ENCODE measurements around the gene OR5AC2. TPM values are rescaled to one million over a fixed set of nuclear protein-coding genes. Genes with fewer than 3 reads are reported as not detected.

OR5AC2 gene
- total and polyA plus RNA-seq, 5 experiments from 2014 or later: not detected

- peaks cover 0 to 28% (median 3%) of the 10 kb centered on the region in 9 donors for H3K9me3 Mint-ChIP-seq
- H3K27me3 Mint-ChIP-seq: peaks cover 2 to 18% (median 4%) of the 10 kb centered on the region in 5 donors
- no peaks in the 10 kb centered on the region for H3K36me3 Mint-ChIP-seq
- H3K27ac Mint-ChIP-seq: no peak overlapping the region
- no peak for ATAC-seq
- H3K4me3 Mint-ChIP-seq: no peak overlapping the region
- DNase-seq: no peak
- H3K4me1 Mint-ChIP-seq: no peaks in the 10 kb centered on the region
- POLR2A ChIA-PET: no interaction called here
These were observed 8.9 kb downstream of the OR5AC2 start for GRCh38 chr3:98095882-98096281.

DNA sequence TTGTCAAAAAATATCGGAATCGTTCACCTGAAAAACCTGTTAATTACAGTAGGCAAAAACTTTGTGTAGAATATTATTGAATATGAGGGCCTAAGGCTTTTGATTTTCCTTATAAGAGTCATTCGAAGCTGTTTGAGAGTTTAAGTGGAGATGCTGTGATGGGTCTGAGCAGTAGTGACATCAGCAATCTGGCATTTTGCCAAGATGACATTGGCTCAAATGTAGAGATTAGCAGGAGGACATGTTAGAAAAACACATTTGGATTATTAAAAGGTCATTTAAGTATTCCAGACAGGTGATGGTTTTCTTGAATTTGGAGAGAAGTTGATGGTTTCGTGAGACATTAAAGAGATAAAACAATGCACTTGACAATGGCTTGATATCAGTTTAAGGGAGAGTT, 12.9 kb downstream of the OR5AC2 start:
- Mint-ChIP-seq H3K4me1 (no peaks in the 10 kb centered on the region), H3K36me3 (no peaks in the 10 kb centered on the region), H3K4me3 (no peak overlapping the region), H3K27me3 (peaks cover 2 to 10% (median 6%) of the 10 kb centered on the region in 5 donors), H3K27ac (no peak overlapping the region), H3K9me3 (peaks cover 0 to 6% (median 0%) of the 10 kb centered on the region in 9 donors)
- ATAC-seq (no peak), DNase-seq (no peak)
- POLR2A ChIA-PET: no interaction called here

GRCh38 chr3:98108162-98108561, 21.2 kb downstream of the OR5AC2 start:
- Mint-ChIP-seq H3K4me1 (no peaks in the 10 kb centered on the region), H3K36me3 (peaks cover 0 to 4% (median 0%) of the 10 kb centered on the region in 3 donors), H3K27me3 (peaks cover 0 to 6% (median 3%) of the 10 kb centered on the region in 5 donors), H3K27ac (no peak overlapping the region), H3K9me3 (peaks cover 0 to 29% (median 2%) of the 10 kb centered on the region in 9 donors), H3K4me3 (no peak overlapping the region)
- DNase-seq (no peak), ATAC-seq (no peak)
- POLR2A ChIA-PET: no interaction called here

GRCh38 chr3:98109807-98110549, 23.0 kb downstream of the OR5AC2 start:
- POLR2A ChIA-PET: no interaction called here
- ATAC-seq (no peak), DNase-seq (no peak)
- Mint-ChIP-seq H3K4me3 (no peak overlapping the region), H3K27me3 (peaks cover 0 to 20% (median 3%) of the 10 kb centered on the region in 5 donors), H3K4me1 (no peaks in the 10 kb centered on the region), H3K9me3 (peaks cover 0 to 40% (median 3%) of the 10 kb centered on the region in 9 donors), H3K27ac (no peak overlapping the region), H3K36me3 (peaks cover 0 to 4% (median 0%) of the 10 kb centered on the region in 3 donors)

DNA sequence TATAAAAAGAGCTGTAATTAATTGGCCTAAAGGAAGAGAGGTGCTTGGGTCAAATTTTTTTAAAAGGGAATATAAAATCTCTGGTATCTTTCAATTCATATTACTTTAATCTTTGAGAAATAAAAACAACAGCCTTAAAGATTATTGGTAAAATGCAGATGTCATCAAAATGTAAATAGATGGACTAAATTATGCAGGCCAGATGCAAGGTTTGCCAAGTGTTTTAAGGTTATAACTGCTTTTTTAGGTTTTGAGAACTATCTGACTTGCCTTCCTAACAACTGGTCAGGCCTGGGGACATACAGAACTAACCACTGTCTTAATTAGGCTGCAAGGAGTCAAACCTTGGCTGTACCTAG, 23.6 kb downstream of the OR5AC2 start:
- H3K27ac Mint-ChIP-seq: no peak overlapping the region
- no peak for DNase-seq
- no peaks in the 10 kb centered on the region for H3K4me1 Mint-ChIP-seq
- ATAC-seq: no peak
- no peak overlapping the region for H3K4me3 Mint-ChIP-seq
- peaks cover 0 to 26% (median 3%) of the 10 kb centered on the region in 5 donors for H3K27me3 Mint-ChIP-seq
- peaks cover 0 to 4% (median 0%) of the 10 kb centered on the region in 3 donors for H3K36me3 Mint-ChIP-seq
- POLR2A ChIA-PET: no interaction called here
- H3K9me3 Mint-ChIP-seq: peaks cover 0 to 40% (median 4%) of the 10 kb centered on the region in 9 donors

DNA sequence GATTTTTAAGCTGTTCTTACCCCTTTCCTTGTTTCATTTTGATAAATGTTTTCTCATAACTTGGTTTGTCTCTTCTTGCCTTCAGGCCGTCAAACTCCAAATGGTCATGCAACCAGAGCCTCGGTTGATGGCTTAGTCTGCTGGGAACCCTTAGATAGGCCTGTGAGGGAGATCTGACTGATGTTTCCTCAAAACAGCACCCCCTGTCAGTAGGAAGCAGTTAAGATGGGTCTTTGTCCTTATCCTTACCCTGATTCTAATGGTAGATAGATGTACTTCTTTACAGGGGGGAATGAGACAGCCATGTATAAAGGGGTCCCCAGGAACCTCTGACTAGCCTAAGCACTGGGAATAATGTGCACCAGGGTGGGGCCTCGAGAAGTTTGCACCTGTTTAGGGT, 27.3 kb downstream of the OR5AC2 start:
- H3K4me3 Mint-ChIP-seq: no peak overlapping the region
- peaks cover 0 to 43% (median 16%) of the 10 kb centered on the region in 9 donors for H3K9me3 Mint-ChIP-seq

DNA sequence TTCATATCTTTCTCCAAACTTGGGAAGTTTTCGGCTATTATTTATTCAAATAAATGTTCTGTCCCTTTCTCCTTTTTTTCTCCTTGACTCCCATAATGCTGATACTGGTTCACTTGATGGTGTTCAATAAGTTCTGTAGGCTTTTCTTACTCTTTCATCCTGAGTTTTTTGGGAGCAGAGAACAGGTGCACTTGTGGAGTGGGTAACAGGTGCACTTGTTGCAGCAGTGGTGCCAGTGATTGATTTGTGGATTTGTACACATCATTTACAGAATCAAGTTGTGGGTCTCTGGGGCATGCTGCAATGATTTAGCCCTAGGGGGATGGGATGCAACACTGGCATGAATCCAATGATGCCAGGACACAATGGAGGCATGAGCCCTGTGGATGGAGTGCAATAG, 28.7 kb downstream of the OR5AC2 start:
- Mint-ChIP-seq H3K4me3 (no peak overlapping the region), H3K4me1 (no peaks in the 10 kb centered on the region), H3K27ac (no peak overlapping the region), H3K36me3 (peaks cover 0 to 8% (median 0%) of the 10 kb centered on the region in 3 donors), H3K9me3 (peaks cover 0 to 33% (median 12%) of the 10 kb centered on the region in 9 donors), H3K27me3 (peaks cover 4 to 53% (median 11%) of the 10 kb centered on the region in 5 donors)
- ATAC-seq: no peak
- no peak for DNase-seq
- POLR2A ChIA-PET: no interaction called here

More for the DNA sequence above, 27.3 kb downstream of the OR5AC2 start:
- Mint-ChIP-seq H3K36me3 (peaks cover 0 to 8% (median 4%) of the 10 kb centered on the region in 3 donors), H3K27ac (no peak overlapping the region), H3K27me3 (peaks cover 4 to 47% (median 13%) of the 10 kb centered on the region in 5 donors), H3K4me1 (no peaks in the 10 kb centered on the region)
- ATAC-seq (no peak), DNase-seq (no peak)
- POLR2A ChIA-PET: no interaction called here

- Mint-ChIP-seq H3K27me3 (peaks cover 0 to 10% (median 0%) of the 10 kb centered on the region in 5 donors), H3K9me3 (peaks cover 0 to 4% (median 0%) of the 10 kb centered on the region in 9 donors), H3K4me1 (no peaks in the 10 kb centered on the region), H3K36me3 (no peaks in the 10 kb centered on the region), H3K4me3 (no peak within 1 kb of the TSS), H3K27ac (no peak within 1 kb of the TSS)
- DNase-seq: no peak
- ATAC-seq: no peak
- POLR2A ChIA-PET: no interaction called here
These were observed 43.4 kb downstream of the OR5AC2 start, which contains the start of gene OR5H1 for GRCh38 chr3:98130421-98130820. OR5H1 (plus strand) TSS chr3:98130721; CDS start chr3:98132698, 1,977 bp downstream.

DNA sequence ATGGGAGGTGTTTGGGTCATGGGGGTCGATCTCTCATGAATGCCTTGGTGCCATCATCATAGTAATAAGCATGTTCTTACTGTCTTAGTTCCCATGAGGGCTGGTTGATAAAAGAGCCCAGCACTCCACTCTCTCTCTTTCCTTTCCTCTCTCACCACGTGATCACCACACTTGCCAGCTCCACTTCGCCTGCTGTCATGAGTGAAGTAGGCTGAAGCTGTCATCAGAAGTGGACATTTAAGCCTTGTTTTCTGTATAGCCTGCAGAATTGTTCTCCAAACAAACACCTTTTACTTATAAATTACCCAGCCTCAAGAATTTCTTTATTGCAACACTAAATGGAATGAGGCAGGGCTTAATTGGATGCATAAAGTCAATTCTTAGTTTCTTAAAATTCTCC, 49.7 kb downstream of the OR5AC2 start:
- Mint-ChIP-seq H3K36me3 (no peaks in the 10 kb centered on the region), H3K4me1 (no peaks in the 10 kb centered on the region), H3K9me3 (peaks cover 0 to 2% (median 0%) of the 10 kb centered on the region in 9 donors), H3K4me3 (no peak overlapping the region), H3K27me3 (peaks cover 0 to 10% (median 1%) of the 10 kb centered on the region in 5 donors), H3K27ac (no peak overlapping the region)
- DNase-seq: no peak
- ATAC-seq: no peak
- POLR2A ChIA-PET: no interaction called here

Other genes starting within 250 kb of the OR5AC2 start
- 10 to 100 TPM; 34.1 to 36.5 TPM for gene RIOX2, start 114.7 kb upstream of the OR5AC2 start, total RNA-seq
- 10 to 100 TPM; 26.9 to 32.4 (median 29.0) TPM for gene RIOX2, start 114.7 kb upstream of the OR5AC2 start, polyA plus RNA-seq
- gene GABRR3, start 51.9 kb upstream of the OR5AC2 start, total RNA-seq: not detected
- not detected for gene GABRR3, start 51.9 kb upstream of the OR5AC2 start, polyA plus RNA-seq
- not detected for gene OR5H1, start 43.5 kb downstream of the OR5AC2 start, total RNA-seq
- gene OR5H1, start 43.5 kb downstream of the OR5AC2 start, polyA plus RNA-seq: not detected
- not detected for gene OR5H14, start 60.3 kb downstream of the OR5AC2 start, total RNA-seq
- not detected for gene OR5H14, start 60.3 kb downstream of the OR5AC2 start, polyA plus RNA-seq
- gene OR5H15, start 79.5 kb downstream of the OR5AC2 start, total RNA-seq: not detected
- gene OR5H15, start 79.5 kb downstream of the OR5AC2 start, polyA plus RNA-seq: not detected
- not detected for gene OR5H6, start 177.1 kb downstream of the OR5AC2 start, total RNA-seq
- gene OR5H6, start 177.1 kb downstream of the OR5AC2 start, polyA plus RNA-seq: not detected
- gene OR5H2, start 195.3 kb downstream of the OR5AC2 start, total RNA-seq: not detected
- gene OR5H2, start 195.3 kb downstream of the OR5AC2 start, polyA plus RNA-seq: not detected

All from naive thymus-derived CD8-positive, alpha-beta T cell (primary cell).